NCI-H345 treated with DMSO at 0.1 percent for 48 hours (cell line): ENCODE results near the gene UROD.
"Not testable (repeated sequence)": the region's sequence is repeated elsewhere in the genome, so short reads cannot be mapped to it uniquely, and the experiment has no call there.

Experiments used
- DNase-seq: peaks from one replicate; lab custom pipeline; 2025; ENCODE audit not compliant: unreplicated experiment; lab: John Stamatoyannopoulos, UW

Gene UROD

DNA sequence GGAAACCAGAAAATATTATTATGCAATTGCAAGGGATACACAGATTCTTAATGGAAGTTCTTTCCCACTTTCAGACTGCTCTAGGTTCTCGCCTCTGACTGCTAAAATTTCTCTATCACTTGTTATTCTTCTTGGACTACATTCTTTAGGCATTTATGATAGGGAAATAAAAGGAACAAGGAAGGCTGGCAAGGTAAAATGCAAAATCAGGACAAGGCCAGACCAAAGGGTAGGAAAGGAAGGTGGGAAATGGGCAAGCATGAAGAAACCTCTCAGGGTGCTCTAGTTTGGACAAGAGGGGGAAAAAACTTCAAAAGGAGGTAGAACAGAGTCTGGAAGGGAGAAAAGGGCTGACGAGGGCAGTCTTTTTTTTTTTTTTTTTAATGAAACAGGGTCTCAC lies 26.2 kb downstream of the UROD start:
- no peak for DNase-seq

DNA sequence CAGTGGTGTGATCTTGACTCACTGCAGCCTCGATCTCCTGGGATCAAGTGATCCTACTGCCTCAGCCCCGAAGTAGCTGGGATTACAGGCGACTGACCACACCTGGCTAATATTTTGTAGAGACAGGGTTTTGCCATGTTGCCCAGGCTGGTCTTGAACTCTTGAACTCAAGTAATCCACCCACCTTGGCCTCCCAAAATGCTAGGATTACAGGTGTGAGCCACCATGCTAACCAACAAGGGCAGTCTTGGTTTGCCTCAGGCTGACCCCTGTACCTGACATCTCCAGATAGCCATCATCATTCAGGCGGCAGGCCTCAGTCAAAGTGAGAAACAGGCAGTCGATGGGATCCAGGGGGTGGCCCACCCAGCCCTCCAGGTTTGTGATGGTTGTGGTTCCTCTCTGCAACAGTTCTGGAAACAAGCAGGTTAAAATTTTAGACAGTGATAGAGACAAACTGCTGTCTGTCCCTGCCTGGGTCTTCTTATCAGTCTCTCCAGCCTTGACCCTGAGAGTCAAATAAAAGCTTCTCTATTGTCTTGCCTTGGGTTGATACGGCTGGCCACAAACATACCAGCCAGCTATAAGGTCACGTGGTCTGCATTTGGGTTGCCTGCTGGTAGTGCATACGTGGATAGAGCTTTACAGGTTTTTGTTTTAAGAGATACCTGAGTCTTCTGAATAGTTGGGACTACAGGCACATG lies 26.8 kb downstream of the UROD start:
- no peak for DNase-seq

DNA sequence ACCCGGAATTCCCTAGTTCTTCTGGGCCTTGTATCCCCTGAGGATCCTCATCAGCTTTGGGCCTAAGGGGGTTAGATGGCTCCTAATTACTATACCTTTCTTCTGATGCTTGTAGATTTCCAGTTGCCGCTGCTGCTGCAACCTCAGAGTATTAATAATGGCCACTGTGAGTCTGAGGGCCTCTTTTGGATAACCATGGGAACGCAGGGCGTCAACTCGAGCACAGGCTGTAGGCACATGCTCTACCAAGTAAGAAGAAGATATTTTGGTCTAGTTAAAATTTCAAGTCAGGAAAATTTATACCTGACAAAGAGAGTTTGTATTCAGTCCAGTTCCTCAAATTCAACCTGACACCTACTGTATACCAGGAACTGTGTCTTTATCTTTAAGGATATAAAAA lies 28.2 kb downstream of the UROD start:
- DNase-seq: no peak

DNA sequence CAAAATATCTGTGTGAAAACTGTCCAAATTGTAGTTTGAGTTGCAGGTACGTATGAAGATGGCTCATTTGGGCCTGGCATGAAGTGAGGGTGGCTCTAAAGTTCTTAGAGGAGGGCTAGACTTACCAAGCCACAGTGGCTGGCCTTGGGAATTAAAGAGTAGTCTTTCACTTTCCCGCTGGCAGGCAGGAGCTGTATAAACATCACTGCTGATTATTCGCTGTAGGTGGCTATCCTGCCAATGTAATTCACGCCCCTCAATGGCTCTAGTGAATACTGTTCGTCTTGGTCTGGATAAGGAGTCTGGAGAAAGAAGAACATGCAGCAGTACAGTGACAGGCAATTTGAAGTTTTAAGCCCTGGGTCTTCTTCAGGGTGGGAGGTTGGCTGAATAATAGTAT lies 31.0 kb downstream of the UROD start:
- no peak for DNase-seq

DNA sequence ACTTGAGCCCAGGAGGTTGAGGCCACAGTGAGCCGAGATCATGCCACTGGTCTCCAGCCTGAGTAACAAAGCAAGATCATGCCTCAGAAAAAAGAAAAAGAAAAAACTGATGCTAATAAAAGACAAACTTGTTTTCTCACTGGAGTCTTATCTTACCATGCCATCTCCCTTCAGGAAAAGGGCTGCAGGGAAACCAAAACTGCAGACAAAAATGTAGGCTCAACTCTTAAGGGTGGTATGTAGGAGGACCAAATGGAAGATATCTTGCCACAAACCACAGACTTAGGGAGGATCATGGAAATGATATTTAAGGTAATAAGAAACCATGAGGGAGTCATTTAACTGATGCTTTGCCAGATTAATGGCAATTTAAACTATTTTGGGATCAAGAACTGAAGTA lies 32.9 kb downstream of the UROD start:
- DNase-seq: no peak

DNA sequence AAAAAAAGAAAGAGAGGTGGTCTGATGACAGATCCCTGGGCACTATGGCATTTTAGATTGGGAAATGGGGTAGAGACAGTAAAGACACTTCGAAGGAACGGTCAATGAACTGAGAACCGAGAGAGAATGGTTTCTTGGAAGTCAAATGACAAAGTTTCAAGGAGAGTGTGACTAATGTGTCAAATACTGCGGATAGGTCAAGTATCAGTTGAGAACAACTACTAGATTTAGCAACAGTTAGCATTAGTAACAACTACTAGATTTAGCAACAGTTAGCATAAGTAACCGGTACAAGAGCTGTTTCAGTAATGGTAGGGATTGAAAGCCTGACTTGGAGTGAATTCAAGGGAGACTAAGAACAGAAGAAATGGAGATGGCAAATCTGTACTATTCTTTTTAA lies 35.0 kb downstream of the UROD start:
- no peak for DNase-seq

GRCh38 chr1:45051005-45051772 lies 39.1 kb downstream of the UROD start:
- no peak for DNase-seq

GRCh38 chr1:45057542-45057941 lies 45.5 kb downstream of the UROD start:
- no peak for DNase-seq

DNA sequence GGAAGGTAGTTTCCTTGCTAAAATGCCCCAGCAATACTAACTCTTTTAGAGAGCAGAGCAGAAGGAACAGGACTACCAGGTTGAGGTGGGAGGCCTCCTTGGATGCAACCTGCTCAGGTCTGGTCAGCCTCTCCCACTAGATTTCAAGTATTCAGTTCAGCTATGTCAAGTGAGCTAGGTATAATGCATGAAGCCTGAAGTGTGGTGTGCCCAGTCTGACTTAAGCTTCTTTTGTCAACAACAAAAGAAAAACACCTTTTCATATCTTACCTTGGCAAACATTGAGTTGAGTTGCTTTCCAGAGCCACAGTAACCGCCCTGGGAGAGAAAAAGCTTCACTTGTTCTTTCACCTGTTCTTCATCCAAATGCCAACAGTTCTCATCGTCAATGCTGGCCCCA lies 47.8 kb downstream of the UROD start:
- no peak for DNase-seq

- DNase-seq: not testable (repeated sequence)
Measured at GRCh38 chr1:45062463-45062862, 50.4 kb downstream of the UROD start.

- DNase-seq: no peak
Measured at GRCh38 chr1:45065083-45065482, 53.0 kb downstream of the UROD start.
